Middle frontal gyrus (tissue), 1 donor: ENCODE measurements around the gene IL3.

Source experiments
- DNase-seq: peaks from one replicate; pipeline ENCODE4 v3.0.0-alpha.2; 2015; ENCODE audit warnings: low spot score; ENCODE audit errors: extremely low spot score

IL3 gene

GRCh38 chr5:132025403-132025971 lies 35.0 kb upstream of the IL3 start:
- no peak for DNase-seq

GRCh38 chr5:132026516-132027008 lies 33.9 kb upstream of the IL3 start:
- no peak for DNase-seq

- no peak for DNase-seq
These were observed 33.4 kb upstream of the IL3 start for GRCh38 chr5:132027027-132027426.

DNA sequence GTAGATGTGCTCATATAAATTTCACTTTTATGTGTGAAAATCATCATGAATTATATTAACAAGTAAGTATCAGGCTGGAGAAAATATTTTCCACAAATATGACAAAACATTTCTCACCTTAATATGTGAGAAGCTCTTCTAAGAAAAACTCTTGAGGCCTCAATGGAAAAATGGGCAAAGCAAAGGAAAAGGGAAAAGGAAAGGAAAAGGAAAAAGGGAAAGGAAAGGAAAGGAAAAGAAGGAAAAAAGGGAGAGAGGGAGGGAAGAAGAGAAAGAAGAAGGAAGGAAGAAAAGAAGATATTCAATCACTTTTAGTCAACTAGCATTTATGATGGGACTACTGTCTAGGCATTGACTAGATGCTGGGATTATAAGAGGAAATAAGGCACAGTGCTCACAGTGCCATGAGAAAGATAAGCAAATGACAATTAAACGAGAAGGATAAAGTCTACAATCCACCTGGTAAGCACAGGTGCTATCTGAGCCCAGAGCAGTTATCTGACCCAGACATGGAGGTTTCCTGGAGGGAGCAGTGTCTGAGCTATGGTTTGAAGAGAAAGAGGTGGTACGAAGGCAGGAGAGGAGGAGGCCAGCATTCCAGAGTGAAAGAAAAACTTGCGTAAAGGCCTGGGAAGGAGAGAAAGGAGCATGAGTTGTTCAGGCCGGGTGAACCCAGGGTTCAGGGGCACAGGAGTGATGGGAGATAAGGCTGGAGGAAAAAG lies 30.7 kb upstream of the IL3 start:
- DNase-seq = no peak

GRCh38 chr5:132030610-132031009 lies 29.8 kb upstream of the IL3 start:
- no peak for DNase-seq

- no peak for DNase-seq
These were observed 28.3 kb upstream of the IL3 start for GRCh38 chr5:132032196-132032595.

- DNase-seq = no peak
These were observed 27.3 kb upstream of the IL3 start for GRCh38 chr5:132033122-132033521.

GRCh38 chr5:132037353-132037752 lies 23.1 kb upstream of the IL3 start:
- no peak for DNase-seq

GRCh38 chr5:132044207-132044606 lies 16.2 kb upstream of the IL3 start:
- no peak for DNase-seq

DNA sequence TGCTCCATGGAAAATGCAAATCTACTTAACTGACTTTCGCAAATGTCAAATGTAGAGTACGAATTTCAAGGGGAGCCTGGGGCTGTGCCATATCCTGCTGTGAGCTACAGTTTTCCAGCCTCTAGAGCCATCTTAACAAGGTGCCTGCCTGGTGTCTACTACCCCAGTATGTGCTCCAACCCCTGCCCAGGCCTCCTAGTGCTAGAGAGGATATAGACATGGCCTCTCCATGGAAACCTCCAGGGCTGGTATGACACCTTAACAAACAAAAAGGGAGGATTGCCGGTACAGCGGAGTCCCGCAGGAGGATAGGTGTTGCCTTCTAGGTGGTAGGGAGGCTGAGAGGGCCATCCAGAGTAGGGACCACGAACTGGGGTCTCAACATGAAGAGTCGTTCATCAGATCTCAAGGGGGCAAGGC lies 13.6 kb upstream of the IL3 start:
- no peak for DNase-seq

DNA sequence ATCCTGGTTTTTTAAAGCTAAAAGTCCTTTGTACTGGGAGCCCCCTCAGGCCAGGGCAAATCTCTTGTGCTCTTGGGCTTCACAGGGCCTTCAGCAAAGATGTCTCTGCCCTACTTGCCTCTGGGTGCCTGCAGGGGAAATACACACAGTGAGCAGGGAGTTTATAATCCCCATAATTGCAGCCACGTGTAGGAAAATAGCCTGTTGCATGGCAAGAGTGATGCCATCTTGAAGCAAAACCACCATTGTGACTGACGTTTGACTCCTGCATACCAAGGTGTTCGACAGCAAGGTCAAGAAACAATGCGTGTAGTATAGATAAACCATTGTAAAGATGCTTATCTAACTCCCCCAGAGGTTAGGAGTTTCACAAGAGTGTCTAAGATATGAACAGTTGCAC lies 11.4 kb upstream of the IL3 start:
- no peak for DNase-seq

- no peak for DNase-seq
These were observed 10.9 kb upstream of the IL3 start for GRCh38 chr5:132049559-132049958.

DNA sequence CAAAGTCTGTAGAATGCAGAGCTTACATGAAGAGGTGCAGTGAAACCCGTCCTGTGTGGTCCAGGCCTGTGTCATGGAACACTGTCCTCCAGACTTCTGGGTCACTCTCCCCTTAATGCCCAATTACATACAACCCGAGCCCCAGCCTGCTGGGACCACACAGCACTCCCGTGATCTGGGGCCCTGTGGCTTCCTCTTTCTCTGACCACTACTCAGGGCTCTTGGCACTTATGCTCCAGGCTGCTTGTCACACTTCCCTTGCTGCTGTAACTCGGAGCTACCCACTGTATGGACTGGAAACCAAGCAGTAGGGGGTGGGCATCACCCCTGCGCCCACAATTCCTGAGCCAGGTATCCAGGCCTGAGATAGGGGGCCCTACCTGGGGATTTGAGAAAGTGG lies 10.3 kb upstream of the IL3 start:
- no peak for DNase-seq

- no peak for DNase-seq
These were observed 9.5 kb upstream of the IL3 start for GRCh38 chr5:132050661-132051552.

GRCh38 chr5:132052520-132052919 lies 7.9 kb upstream of the IL3 start:
- no peak for DNase-seq

GRCh38 chr5:132053483-132053882 lies 7.0 kb upstream of the IL3 start:
- DNase-seq = no peak

GRCh38 chr5:132054031-132054696 lies 6.3 kb upstream of the IL3 start:
- DNase-seq = no peak

DNA sequence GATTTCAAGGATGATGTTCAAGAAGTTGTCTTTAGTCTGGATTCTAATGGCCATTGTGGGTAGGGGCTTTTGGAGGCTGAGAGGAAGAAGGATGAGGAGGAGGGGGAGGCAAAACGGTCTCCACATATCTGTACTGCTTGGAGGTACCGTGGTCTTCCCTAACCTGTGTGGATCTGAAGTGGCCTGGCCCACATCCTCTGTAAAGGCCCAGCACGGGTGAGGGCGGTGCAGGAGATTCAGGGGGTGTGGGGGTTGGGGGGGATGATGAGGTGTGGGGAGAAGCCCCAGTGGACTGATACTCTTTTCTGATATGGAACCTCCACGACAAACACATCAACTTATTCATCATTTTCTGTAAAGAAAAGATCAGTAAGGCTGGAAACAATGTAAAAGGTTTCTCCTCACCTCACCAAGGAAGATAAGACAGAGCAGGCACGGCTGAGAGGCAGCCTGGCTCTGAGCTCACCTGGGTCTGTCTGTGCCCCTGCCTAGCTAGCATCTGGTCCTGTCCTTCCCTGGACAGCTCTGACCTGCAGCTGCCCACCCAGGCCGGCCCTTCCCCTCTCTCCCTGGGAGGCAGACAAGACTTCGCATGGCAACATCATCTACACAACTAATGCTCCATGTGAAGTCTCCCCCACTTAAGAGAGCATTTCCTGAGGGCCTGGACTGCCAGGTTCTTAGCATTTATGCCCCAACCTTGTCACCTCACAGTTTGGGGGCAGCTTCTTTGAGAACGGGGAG lies 5.6 kb upstream of the IL3 start:
- no peak for DNase-seq

GRCh38 chr5:132055441-132055807 lies 5.0 kb upstream of the IL3 start:
- no peak for DNase-seq

- no peak for DNase-seq
These were observed 4.4 kb upstream of the IL3 start for GRCh38 chr5:132055808-132056609.
